Stomach smooth muscle (tissue), 2 donors: ENCODE results near the gene DIAPH2.
A peak's percentile ranks its signal among the peaks of the same experiment; 100 is the strongest.

ENCODE experiments used
- H3K27ac ChIP-seq: one replicate; pipeline ENCODE4 v1.7.0; 2013; ENCODE audit warnings: mild to moderate bottlenecking, low read length, inconsistent platforms
- H3K27me3 ChIP-seq, 2 donors: one replicate each; pipeline ENCODE4 v1.7.0; 2013; ENCODE audit warnings: low read length in 2 of 2; ENCODE audit not compliant: insufficient read depth in 2 of 2, control insufficient read depth in 1 of 2
- H3K36me3 ChIP-seq, 2 donors: one replicate each; pipeline ENCODE4 v1.7.0; 2013; ENCODE audit warnings: low read length in 2 of 2; ENCODE audit not compliant: control insufficient read depth in 2 of 2, insufficient read depth in 2 of 2
- H3K4me1 ChIP-seq: one replicate; pipeline ENCODE4 v1.7.0; 2013; ENCODE audit warnings: low read length; ENCODE audit not compliant: control insufficient read depth, insufficient read depth
- H3K4me3 ChIP-seq, 2 donors: one replicate each; pipeline ENCODE4 v1.7.0; 2013; ENCODE audit warnings: low read length in 2 of 2
- H3K9ac ChIP-seq, 2 donors: one replicate each; pipeline ENCODE4 v1.7.0; 2013; ENCODE audit warnings: low read length in 2 of 2, mild to moderate bottlenecking in 1 of 2
- H3K9me3 ChIP-seq, 2 donors: one replicate each; pipeline ENCODE4 v1.7.0; 2013; ENCODE audit warnings: low read length in 2 of 2; ENCODE audit not compliant: control insufficient read depth in 2 of 2
- donor health status: healthy.
- donor health status: Pancreatic carcinoma.

DIAPH2 gene

GRCh38 chrX:96684339-96685209 is at the start of gene DIAPH2:
Gene DIAPH2, plus strand, starts transcription at chrX:96684842.
- peak within 1 kb of the TSS; percentile 63 for H3K27ac ChIP-seq
- peak within 1 kb of the TSS; percentile 69 to 73 for H3K9ac ChIP-seq
- H3K4me3 ChIP-seq: peak within 1 kb of the TSS; percentile 78 to 80
- no peaks in the 10 kb centered on the region for H3K36me3 ChIP-seq
- H3K9me3 ChIP-seq: no peaks in the 10 kb centered on the region
- peaks cover 7% of the 10 kb centered on the region for H3K4me1 ChIP-seq
- H3K27me3 ChIP-seq: peaks cover 0 to 10% of the 10 kb centered on the region in 2 donors

- H3K9ac ChIP-seq: no peak overlapping the region
- H3K36me3 ChIP-seq: no peaks in the 10 kb centered on the region
- no peak overlapping the region for H3K27ac ChIP-seq
- H3K9me3 ChIP-seq: no peaks in the 10 kb centered on the region
- H3K27me3 ChIP-seq: peaks cover 0 to 3% of the 10 kb centered on the region in 2 donors
- no peak overlapping the region for H3K4me3 ChIP-seq
- no peaks in the 10 kb centered on the region for H3K4me1 ChIP-seq
Measured at GRCh38 chrX:96650023-96650422, 34.6 kb upstream of the DIAPH2 start.

- Histone ChIP-seq H3K36me3 (no peaks in the 10 kb centered on the region), H3K27me3 (peaks cover 0 to 13% of the 10 kb centered on the region in 2 donors), H3K4me1 (no peaks in the 10 kb centered on the region), H3K27ac (no peak overlapping the region), H3K9me3 (no peaks in the 10 kb centered on the region), H3K4me3 (no peak overlapping the region), H3K9ac (no peak overlapping the region)
Measured at GRCh38 chrX:96655947-96656623, 28.6 kb upstream of the DIAPH2 start.

- Histone ChIP-seq H3K9ac (no peak overlapping the region), H3K9me3 (no peaks in the 10 kb centered on the region), H3K27ac (no peak overlapping the region)
Measured at GRCh38 chrX:96682516-96682915, 2.1 kb upstream of the DIAPH2 start.

GRCh38 chrX:96683997-96684338 is 674 bp upstream of the DIAPH2 start:
- no peak overlapping the region for H3K27ac ChIP-seq
- H3K36me3 ChIP-seq: no peaks in the 10 kb centered on the region
- peaks cover 0 to 10% of the 10 kb centered on the region in 2 donors for H3K27me3 ChIP-seq
- H3K9ac ChIP-seq: peak overlapping the region; percentile 69 to 73
- H3K4me1 ChIP-seq: peaks cover 7% of the 10 kb centered on the region
- peak overlapping the region; percentile 78 to 80 for H3K4me3 ChIP-seq
- H3K9me3 ChIP-seq: no peaks in the 10 kb centered on the region

More at GRCh38 chrX:96682516-96682915, 2.1 kb upstream of the DIAPH2 start:
- no peak overlapping the region for H3K4me3 ChIP-seq
- no peaks in the 10 kb centered on the region for H3K36me3 ChIP-seq
- peaks cover 7% of the 10 kb centered on the region for H3K4me1 ChIP-seq
- peaks cover 0 to 15% of the 10 kb centered on the region in 2 donors for H3K27me3 ChIP-seq

- Histone ChIP-seq H3K27ac (peak overlapping the region; percentile 63), H3K27me3 (peaks cover 0 to 10% of the 10 kb centered on the region in 2 donors), H3K9me3 (no peaks in the 10 kb centered on the region), H3K36me3 (no peaks in the 10 kb centered on the region), H3K9ac (peak overlapping the region; percentile 69 to 73), H3K4me3 (peak overlapping the region; percentile 78 to 80), H3K4me1 (peaks cover 7% of the 10 kb centered on the region)
Measured at GRCh38 chrX:96685210-96686099, 813 bp downstream of the DIAPH2 start.

- no peak overlapping the region for H3K4me3 ChIP-seq
- H3K27me3 ChIP-seq: peaks cover 0 to 10% of the 10 kb centered on the region in 2 donors
- H3K9ac ChIP-seq: no peak overlapping the region
- H3K27ac ChIP-seq: no peak overlapping the region
- H3K4me1 ChIP-seq: peaks cover 7% of the 10 kb centered on the region
- H3K9me3 ChIP-seq: no peaks in the 10 kb centered on the region
- H3K36me3 ChIP-seq: no peaks in the 10 kb centered on the region
Measured at GRCh38 chrX:96687776-96688175, 3.1 kb downstream of the DIAPH2 start.

GRCh38 chrX:96688789-96689188 is 4.1 kb downstream of the DIAPH2 start:
- Histone ChIP-seq H3K9me3 (no peaks in the 10 kb centered on the region), H3K9ac (no peak overlapping the region), H3K36me3 (no peaks in the 10 kb centered on the region), H3K4me3 (no peak overlapping the region), H3K4me1 (peaks cover 7% of the 10 kb centered on the region), H3K27ac (no peak overlapping the region), H3K27me3 (peaks cover 0 to 10% of the 10 kb centered on the region in 2 donors)

- H3K4me3 ChIP-seq: no peak overlapping the region
- H3K9ac ChIP-seq: no peak overlapping the region
- H3K27me3 ChIP-seq: peaks cover 0 to 5% of the 10 kb centered on the region in 2 donors
- no peak overlapping the region for H3K27ac ChIP-seq
- H3K9me3 ChIP-seq: no peaks in the 10 kb centered on the region
- no peaks in the 10 kb centered on the region for H3K4me1 ChIP-seq
- H3K36me3 ChIP-seq: no peaks in the 10 kb centered on the region
Measured at GRCh38 chrX:96689991-96690390, 5.3 kb downstream of the DIAPH2 start.

- Histone ChIP-seq H3K27ac (no peak overlapping the region), H3K4me3 (no peak overlapping the region), H3K36me3 (no peaks in the 10 kb centered on the region), H3K9ac (no peak overlapping the region), H3K9me3 (no peaks in the 10 kb centered on the region), H3K4me1 (no peaks in the 10 kb centered on the region), H3K27me3 (peaks cover 0 to 2% of the 10 kb centered on the region in 2 donors)
Measured at GRCh38 chrX:96692454-96692853, 7.8 kb downstream of the DIAPH2 start.
